ELF-1 (cell line): ENCODE measurements around the gene LRIG1.

Source experiments
- DNase-seq: peaks from one replicate; pipeline ENCODE4 v3.0.0-alpha.2; 2016; ENCODE audit warnings: low read depth, low spot score

Gene LRIG1

DNA sequence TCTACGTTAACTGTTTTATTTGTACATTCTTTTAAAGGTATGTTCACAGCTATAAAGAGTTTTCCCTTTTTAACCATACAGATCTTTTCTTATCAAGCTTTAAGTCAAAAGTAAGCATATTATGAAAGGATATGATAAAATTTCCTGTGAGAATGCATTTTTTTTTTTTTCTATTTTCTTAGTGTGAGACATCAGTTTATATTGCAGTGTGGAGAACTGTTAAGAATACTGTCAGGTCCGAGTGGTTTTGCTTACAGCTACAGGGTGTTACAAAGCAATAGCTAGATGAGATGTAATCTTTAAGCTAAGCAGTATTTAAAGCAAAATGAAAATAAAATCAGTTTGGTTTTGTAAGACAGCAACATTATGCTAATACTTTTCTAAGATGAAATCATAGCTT, 146.8 kb downstream of the LRIG1 start:
- DNase-seq: no peak

- no peak for DNase-seq
Observed at GRCh38 chr3:66353530-66353929, 147.3 kb downstream of the LRIG1 start.

- no peak for DNase-seq
Observed at GRCh38 chr3:66353039-66353438, 147.8 kb downstream of the LRIG1 start.

DNA sequence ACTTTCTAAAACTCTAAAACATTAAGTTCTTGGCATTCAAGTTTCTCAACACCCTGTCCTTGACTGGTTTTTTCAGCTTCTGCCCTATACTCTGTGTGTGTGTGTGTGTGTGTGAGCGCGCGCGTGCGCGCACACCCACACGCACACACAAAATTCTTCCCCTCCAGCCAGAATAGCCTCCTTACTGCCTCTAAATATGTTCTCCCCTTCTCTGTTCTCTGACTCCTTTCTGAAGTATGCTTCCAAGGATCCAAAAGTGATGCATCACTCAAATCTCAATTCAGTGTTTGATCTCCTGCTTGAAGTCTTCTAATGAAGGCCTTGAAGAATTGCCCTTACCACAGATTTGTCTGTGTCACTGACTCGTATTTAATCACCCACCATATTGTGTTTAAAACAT, 150.2 kb downstream of the LRIG1 start:
- no peak for DNase-seq

- DNase-seq: no peak
Observed at GRCh38 chr3:66348704-66349103, 152.1 kb downstream of the LRIG1 start.

- DNase-seq: no peak
Observed at GRCh38 chr3:66344848-66345578, 155.8 kb downstream of the LRIG1 start.

GRCh38 chr3:66344391-66344811, 156.4 kb downstream of the LRIG1 start:
- DNase-seq: no peak

DNA sequence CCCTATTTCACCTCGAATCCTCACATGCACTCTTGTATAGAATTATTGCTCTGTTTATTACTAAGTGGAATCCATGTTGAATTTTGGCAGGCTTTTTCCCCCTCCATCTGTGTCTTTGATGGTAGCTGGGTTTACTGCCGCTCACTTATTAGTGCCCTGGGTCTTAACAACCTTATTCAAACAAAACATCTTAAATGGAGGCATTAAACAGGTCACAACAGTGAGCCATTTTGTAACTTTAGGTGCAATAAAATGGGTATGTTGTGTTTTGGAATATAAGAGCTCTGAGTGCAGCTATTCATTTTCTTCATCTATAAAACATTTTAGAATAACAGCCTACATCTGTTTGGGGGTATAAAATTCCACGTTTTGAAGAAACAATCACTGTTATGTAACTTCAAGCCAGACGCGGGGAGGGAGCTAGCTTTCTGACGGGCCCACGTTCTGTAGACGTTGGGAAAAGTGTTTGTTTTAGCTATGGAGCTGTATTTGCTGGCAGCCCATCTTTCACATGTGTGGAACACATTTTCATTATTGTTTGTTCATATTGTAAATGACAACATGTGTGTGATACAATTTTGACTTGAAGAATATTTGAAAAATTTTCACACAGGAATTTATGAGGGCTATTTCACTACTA, 158.0 kb downstream of the LRIG1 start:
- no peak for DNase-seq

DNA sequence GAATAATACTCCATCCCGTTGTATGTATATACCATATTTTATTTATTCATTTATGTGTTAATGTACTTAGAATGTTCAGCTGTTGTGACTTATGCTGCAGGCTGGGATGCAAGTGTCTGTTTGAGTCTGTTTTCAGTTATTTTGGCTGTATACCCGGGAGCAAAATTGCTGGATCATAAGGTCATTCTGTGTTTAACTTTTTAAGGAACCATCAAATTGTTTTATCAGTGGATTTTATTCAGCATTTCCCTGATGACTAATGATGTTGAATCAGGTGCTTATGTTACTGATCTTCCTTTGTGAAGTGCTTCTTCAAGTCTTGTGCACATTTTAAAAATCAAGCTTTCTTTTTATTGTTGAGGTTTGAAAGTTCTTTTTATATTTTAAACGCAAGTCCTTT, 161.9 kb downstream of the LRIG1 start:
- no peak for DNase-seq

- no peak for DNase-seq
Observed at GRCh38 chr3:66336333-66336766, 164.5 kb downstream of the LRIG1 start.

DNA sequence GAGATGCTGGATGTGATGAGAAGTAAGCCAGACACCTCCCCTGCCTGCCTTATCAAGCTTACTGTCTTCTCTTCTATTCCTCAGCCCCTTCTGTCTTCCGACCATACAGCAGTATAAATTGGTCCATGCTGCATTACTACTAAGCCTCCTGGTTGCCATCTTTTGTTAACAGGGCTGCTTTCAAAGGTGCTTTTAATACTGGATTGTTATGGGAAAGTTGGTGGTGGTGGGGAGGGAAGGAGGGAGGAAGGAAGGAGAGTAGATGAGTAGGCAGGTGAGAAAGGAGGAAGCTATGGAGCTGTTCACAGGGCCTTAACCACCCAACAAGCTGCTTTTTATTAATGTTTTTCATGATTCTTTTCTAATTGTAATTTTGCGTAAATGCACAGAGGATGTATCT, 165.2 kb downstream of the LRIG1 start:
- DNase-seq: no peak
